SKM-1 treated with dmso at 0.1 percent for 144 hours (cell line): Measurements from ENCODE around the gene HOXC13.

ENCODE experiments used
- DNase-seq: peaks from one replicate; lab custom pipeline; 2025; ENCODE audit not compliant: unreplicated experiment; lab: John Stamatoyannopoulos, UW

Gene HOXC13

GRCh38 chr12:53937596-53938325, 870 bp upstream of the HOXC13 start:
- no peak for DNase-seq

- no peak for DNase-seq
These were observed 794 bp downstream of the HOXC13 start for GRCh38 chr12:53939141-53940108.

- DNase-seq: no peak
These were observed 1.9 kb downstream of the HOXC13 start for GRCh38 chr12:53940443-53941014.

- no peak for DNase-seq
These were observed 2.6 kb downstream of the HOXC13 start for GRCh38 chr12:53941187-53941586.

GRCh38 chr12:53941750-53942149, 3.1 kb downstream of the HOXC13 start:
- DNase-seq: no peak

- DNase-seq: no peak
These were observed 3.9 kb downstream of the HOXC13 start for GRCh38 chr12:53942467-53942997.

- no peak for DNase-seq
These were observed 5.6 kb downstream of the HOXC13 start for GRCh38 chr12:53944209-53944608.

GRCh38 chr12:53944907-53945847, 6.5 kb downstream of the HOXC13 start:
- no peak for DNase-seq

- no peak for DNase-seq
These were observed 9.1 kb downstream of the HOXC13 start for GRCh38 chr12:53947743-53948142.

GRCh38 chr12:53948650-53949593, 10.3 kb downstream of the HOXC13 start:
- DNase-seq: no peak

- no peak for DNase-seq
These were observed 11.2 kb downstream of the HOXC13 start for GRCh38 chr12:53949631-53950436.

GRCh38 chr12:53950437-53950773, 11.8 kb downstream of the HOXC13 start:
- DNase-seq: no peak

GRCh38 chr12:53950789-53951576, 12.4 kb downstream of the HOXC13 start:
- DNase-seq: no peak

- DNase-seq: no peak
These were observed 13.1 kb downstream of the HOXC13 start for GRCh38 chr12:53951577-53952334.

GRCh38 chr12:53952335-53952694, 13.7 kb downstream of the HOXC13 start:
- DNase-seq: no peak

GRCh38 chr12:53952871-53953734, 14.5 kb downstream of the HOXC13 start:
- DNase-seq: no peak
